ENCODE data around the gene HMOX1.

GRCh38 chr22:35348703-35349102 is 32.2 kb upstream of the HMOX1 start:
- no peak for TF ChIP-seq CTCF (optimal IDR thresholded peaks at IDR 0.05 in 1 of 3, IDR thresholded peaks at IDR 0.05 in 1 of 3, conservative IDR thresholded peaks at IDR 0.05 in 1 of 3; ENCODE audit: extremely low read depth in 1 of 3, insufficient read depth in 2 of 3, low read length in 3 of 3)
- no peak for TF ChIP-seq EZH2 (IDR thresholded peaks at IDR 0.05; ENCODE audit: low read length)
